Measurements from ENCODE around the gene RPS6KA2. TPM values are rescaled to one million over a fixed set of nuclear protein-coding genes. Genes with fewer than 3 reads are reported as not detected.

Gene RPS6KA2
- polyA plus RNA-seq, 1 donor = 25.9 TPM

DNA sequence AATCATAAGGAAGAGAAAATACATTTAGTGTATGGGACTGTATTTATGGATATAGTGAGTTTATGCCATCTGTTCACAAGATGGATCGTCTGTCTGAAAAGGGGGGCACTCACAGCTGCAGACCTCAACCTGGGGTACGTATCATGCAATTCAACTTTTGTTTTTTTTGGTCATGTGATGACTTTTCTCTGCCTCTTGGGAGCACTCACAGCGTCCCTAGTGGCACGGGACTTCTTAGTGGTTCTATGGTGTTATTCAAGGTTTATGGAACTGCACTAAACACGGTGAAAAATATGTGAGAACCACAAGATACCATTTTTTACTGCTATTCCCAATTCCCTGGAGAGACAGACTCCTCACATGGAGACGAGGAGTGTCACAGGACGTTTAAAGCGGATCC lies 183.9 kb downstream of the RPS6KA2 start:
- DNase-seq = no peak

GRCh38 chr6:166442131-166442685 lies 184.8 kb downstream of the RPS6KA2 start:
- no peak for DNase-seq

- DNase-seq = no peak
These were observed 185.5 kb downstream of the RPS6KA2 start for GRCh38 chr6:166441325-166442078.

DNA sequence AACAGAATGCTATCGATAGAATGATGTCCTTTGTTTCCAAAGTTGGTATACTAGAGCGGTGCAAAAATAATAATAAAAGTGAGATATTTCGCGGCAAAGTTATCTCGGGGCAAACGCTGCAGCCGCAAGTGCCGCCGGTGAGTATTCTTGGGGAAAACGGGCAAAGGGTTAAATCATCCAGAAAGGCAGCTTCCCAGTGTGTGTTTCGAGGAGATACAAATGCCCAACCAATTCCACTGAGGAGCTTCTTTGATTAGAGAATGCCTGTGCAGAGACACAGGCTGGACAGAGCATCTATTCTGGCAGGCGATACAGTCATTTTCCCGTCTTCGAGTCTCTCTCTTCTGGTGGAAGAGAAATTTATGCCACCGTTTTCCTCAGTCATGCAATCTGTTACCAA lies 186.3 kb downstream of the RPS6KA2 start:
- DNase-seq = no peak

DNA sequence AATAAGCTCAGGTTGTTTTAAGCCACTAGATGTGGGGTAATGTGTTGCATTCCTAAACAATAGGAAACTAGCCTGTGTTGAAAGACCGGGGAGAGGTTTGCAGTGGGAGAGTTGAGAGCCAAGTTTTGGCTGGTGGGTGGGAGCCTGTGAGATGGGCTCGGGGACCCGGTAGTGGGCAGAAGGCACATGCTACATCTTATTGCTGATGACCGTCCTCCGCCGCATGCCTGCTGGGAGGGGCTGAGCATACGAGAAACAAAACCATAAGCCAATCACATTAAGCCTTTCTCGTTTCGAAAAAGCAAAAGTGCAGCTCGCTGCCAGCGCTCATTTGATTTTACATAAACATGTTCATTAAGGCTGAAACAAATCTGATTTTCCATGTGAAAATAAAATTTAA lies 186.9 kb downstream of the RPS6KA2 start:
- DNase-seq = no peak

DNA sequence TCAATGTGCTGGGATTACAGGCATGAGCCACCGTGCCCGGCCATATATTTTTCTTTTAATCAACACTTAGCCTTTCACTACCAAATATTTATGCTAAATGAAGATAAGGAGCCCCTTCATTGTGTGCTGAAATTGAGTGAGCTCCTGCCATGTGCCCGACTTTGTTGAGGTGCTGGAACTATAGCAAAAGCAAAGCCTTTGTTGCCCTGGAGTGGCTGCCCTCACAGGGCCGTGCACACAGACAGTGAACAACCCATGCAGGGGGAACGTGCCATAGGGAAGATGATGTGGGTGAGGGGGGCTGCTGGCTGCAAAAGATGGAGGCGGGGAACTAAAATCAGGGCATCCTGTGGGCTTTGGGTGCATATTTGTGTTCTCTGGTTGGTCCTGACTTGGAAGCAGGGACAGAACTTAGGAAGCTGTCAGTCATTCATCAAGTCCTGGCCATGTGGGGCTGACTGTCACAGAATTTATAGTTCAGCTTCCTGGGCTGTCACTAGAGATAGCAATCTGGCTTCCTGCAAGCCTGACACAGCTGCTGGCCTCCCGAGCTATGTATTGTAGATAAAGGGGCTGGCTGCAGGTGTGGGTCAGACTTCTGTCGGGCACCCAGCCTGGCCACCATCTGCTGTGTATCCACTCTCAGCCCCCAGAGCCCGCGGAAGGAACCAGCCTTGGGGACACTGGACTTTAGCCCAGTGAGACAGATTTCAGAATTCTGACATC lies 187.5 kb downstream of the RPS6KA2 start:
- DNase-seq = no peak

DNA sequence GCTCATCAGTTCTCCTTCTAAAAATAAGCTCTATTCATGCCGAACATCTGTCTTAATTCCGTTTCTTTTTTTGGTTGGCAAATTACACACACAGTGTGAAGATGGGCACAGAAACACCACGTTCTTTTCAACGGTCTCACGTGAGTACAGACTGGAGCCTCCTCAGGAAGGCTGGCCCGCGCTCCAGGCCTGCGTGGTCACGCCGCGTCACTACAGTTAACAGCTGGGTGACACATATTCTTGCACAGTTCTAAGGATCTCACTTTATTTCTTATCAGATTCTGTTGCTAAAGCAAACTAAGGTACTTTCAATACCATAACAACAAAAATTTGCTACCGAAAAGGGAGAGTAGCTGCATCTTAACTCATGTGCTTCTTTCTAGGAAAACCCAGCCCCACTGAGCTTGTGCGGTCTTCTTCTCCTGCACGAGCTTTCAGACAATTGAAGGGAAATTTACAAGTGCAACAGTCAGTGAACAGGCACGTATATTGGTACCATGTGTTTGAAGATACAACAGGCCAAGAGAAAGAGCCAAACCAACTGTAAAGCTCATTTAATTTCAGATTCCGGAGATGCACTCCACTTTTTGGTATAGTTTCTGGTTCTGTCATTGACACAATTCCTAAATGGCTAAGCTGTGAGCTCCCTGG lies 188.7 kb downstream of the RPS6KA2 start:
- DNase-seq = no peak

DNA sequence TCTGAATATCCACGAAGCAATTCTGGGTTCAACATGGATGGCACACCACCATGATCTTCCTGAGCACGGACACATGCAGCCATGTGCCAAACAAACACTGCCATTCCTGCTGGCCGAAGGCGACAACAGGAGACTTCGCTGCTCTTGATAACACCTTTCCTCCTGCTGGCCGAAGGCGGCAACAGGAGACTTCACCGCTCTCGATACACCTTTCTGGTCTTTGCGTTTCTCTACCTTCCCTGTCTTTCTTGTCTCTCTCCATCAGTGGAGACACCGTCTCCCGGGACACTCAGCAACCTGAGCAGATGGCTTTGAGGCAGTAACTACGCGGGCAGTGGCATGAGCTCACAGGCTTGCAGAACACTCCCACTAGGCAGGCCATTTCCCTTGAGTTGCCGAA lies 189.4 kb downstream of the RPS6KA2 start:
- DNase-seq = no peak

- no peak for DNase-seq
These were observed 190.6 kb downstream of the RPS6KA2 start for GRCh38 chr6:166436195-166437139.

GRCh38 chr6:166435574-166435973 lies 191.5 kb downstream of the RPS6KA2 start:
- DNase-seq = no peak

GRCh38 chr6:166434336-166434735 lies 192.7 kb downstream of the RPS6KA2 start:
- DNase-seq = no peak

- DNase-seq = no peak
These were observed 194.0 kb downstream of the RPS6KA2 start for GRCh38 chr6:166433096-166433495.

DNA sequence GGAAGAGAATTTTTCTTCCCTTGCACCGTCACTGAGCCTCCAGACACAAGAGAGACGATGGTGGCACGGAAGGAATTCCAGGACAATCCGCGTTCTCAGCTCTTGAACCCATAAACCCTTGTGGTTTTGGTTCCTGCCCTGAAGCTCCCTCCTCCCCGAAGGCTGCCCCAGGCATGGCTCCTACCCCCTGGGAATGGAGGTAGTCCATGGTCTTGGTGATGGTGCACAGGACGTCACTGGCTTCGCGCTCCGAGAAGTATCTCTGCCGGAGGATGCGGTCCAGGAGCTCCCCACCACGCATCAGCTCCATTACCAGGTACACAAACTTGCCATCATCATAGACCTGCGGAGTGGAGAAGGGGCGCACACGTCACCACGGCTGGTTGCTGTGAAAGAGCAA lies 196.8 kb downstream of the RPS6KA2 start:
- no peak for DNase-seq

GRCh38 chr6:166424431-166424830 lies 202.6 kb downstream of the RPS6KA2 start:
- DNase-seq = no peak

DNA sequence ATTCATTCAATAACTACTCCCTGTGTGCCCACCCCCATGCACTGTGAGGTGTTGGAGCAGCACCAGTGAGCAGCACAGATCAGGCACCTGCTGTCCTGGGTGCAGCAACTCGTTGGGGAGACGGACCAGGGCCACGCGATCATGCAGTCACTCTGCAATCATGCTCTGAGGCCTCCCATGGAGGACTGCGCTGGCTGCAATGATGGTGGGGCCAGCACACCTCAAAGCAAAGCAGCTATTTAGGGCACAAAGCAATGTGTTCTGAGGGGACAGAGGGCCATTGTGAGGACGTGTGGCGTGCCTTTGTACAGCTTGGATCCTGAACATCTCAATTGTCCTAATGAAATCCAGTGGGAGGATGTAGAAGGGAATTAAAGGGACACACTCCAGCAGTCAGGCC lies 203.3 kb downstream of the RPS6KA2 start:
- no peak for DNase-seq

DNA sequence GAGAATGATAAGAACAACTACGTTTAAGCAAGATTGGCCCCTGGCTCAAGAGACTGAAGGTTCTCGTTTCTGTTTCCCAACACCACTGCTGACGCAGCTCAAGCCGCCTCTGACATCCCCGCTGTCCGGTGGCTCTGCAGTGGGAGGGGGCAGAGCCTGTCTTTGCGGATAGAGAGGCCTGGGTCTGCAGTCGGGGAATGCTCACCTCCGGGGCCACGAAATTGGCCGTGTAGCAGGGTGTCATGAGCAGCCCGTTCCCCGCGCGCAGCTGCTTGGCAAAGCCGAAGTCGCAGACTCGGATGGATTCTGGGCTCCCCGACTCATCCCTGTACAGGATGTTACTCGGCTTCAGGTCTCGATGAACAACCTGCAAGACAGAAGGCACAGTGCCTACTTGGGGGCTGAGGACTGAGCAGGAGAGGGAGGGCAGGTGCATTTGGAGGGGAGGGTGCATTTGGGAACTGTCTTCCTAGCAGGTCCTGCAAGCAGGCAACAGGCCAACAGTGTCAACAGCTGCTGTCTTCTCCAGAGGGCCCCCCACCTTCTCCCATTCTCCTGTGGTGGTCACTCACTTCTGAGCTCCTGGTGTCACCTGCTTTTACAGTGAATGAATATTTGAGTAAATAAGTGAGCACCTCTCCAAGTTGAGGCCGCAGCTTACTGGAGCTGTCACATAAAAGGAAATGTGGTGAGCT lies 203.9 kb downstream of the RPS6KA2 start:
- DNase-seq = no peak

- DNase-seq = no peak
These were observed 204.7 kb downstream of the RPS6KA2 start for GRCh38 chr6:166422201-166422940.

- no peak for DNase-seq
These were observed 206.7 kb downstream of the RPS6KA2 start for GRCh38 chr6:166420351-166420750.

- DNase-seq = no peak
These were observed 207.3 kb downstream of the RPS6KA2 start for GRCh38 chr6:166419717-166420116.

- DNase-seq = no peak
These were observed 207.8 kb downstream of the RPS6KA2 start for GRCh38 chr6:166419286-166419685.

GRCh38 chr6:166418691-166419143 lies 208.3 kb downstream of the RPS6KA2 start:
- DNase-seq = no peak

Measured in hindlimb muscle (tissue), 1 donor.